HUDEP-2 (cell line): ENCODE measurements around the gene HECW1.
"Not testable (repeated sequence)": the region's sequence is repeated elsewhere in the genome, so short reads cannot be mapped to it uniquely, and the experiment has no call there.

Experiments used
- DNase-seq, 76 experiments: peaks; one replicate each; lab custom pipeline; 2025; ENCODE audit not compliant: unreplicated experiment in 76 of 76; lab: John Stamatoyannopoulos, UW

The HECW1 gene

DNA sequence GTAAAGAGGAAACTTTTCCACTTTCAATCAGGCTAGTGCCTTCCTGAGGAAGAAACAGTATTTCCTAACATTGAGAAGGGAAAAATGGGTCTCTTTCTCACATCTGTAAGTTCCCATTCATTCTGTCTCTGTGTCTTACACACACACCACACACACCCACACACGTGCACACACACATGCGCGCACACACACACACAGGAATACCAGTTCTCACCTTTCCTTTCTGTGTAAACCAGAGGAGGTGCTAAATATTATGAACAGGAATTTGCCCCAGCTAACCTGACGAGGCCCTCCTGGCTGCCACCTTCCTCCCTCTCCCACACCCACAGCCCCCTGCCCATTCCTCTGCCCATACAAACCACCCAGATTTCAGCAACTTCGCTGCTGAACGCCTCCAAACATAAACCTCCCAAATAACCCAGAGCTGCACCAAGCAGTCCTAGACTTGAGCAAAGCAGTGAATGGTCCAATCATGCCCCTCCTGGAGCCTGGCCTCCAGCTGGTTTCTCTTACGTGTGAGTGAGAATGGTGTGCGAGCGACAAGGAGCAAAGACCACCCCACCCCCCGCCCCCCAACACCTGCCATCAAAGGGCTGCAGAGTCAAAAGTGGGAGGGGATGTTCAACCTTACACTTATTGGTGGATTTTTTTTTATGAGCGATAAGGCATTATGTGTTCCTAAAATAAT, 190.5 kb downstream of the HECW1 start:
- DNase-seq, result no peak

DNA sequence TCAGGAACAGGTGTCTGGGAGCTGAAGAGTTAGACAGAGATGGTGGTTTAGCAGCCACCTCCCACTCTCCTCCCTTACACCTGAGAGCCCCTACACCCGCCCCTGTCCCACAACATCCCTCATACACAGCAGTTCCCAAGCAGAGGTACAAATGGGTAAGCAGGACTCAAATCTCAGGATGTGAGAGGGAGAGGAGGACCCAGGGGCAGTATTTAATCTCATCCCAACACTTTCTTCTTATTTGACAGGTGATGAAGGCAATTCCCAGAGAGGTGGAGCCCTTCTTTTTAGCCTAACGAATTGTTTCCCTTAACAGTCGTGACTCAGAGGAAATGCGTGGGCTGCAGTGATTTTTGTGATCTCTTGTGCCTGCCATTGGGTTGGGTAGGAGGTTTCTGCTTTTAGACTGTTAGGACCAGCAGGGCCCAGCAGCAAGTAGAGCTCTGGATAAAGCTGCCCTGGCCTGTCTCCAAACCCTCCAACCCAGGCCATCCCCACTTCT, 191.3 kb downstream of the HECW1 start:
- DNase-seq, result no peak

DNA sequence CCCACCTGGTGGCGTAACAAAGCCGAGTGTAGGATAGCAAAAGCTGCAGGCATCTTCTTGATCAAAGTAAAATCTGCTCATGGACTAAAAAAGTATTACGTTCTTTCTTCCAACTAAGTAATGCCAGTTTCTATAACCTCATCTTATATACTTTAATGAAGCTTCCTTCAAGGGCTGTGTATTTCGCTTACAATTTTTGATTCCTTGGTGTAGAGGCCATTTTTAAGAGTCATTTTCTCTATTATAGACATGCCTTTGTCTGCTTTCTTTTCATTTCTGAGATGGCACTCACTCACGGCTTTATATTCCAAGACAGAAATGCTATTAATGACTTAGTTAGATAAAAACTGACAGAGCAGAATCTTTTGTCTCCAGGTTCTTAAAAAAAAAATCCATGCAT, 194.0 kb downstream of the HECW1 start:
- no peak for DNase-seq

DNA sequence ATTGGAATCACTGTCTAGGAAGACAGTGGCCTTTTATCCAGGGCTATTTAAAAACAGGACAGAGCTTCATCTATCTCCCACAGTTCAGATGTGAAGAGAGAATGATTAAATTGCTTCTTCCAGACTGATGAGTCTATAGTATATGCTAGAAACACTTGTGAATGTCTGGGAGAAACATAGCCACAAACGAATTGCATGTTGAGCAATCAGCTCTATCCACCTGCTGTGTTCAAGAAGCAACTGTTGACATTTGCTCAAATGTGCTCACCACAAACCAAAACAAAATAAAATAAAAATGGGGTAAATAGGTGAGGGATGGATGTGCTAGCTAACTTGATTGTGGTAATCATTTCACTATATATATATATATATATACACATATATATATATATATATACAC, 195.1 kb downstream of the HECW1 start:
- DNase-seq, result no peak

DNA sequence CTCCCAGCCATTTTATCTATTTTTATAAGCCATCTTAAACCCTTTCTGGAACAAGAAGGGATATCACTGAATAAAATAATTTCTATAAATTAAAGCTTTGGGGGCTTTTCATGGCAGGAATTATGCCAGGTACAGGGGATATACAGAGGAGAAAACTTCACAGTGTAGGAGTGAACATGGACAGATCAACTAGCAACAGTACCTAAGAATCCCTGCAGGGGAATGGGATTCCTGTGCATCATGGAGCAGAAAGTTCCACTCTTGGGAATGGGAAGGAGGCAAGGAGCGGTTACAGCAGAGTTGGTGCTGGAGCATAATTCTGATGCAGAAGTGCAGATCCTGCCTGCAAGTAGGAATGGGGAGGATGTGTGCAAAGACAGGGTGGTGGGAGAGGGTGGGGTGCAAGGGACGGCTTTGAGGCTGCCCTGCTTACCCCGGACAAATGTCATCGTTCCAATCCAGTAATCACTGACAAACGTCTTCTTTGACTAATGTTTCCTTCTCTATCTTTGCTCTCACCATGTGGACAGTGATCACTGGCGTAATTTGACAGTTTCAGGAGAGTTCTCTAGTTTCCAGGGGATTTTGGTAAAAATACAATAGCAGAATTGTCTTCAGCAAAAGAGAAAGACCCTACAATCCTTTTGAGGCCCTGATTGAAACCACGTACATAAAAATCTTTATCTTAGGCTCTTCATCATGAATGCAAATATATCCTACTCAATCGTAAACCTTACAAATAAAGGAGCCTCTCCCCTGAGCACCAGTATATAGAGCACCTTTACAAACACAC, 196.7 kb downstream of the HECW1 start:
- no peak for DNase-seq

DNA sequence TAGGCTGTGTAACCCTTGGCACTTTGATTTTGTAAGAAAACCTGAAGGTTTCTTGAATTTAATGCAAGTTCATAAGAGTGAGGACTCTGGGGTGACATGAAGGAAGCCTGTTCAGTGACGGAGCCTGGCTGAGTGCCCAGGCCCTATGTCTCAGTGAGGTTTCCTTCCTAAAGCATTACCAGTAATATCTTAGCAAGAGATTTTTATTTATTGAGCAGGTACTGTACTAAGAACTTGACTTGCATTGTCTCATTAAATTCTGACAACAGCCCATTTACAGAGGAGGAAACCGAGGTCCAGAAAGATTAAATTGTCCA, 197.2 kb downstream of the HECW1 start:
- no peak for DNase-seq

DNA sequence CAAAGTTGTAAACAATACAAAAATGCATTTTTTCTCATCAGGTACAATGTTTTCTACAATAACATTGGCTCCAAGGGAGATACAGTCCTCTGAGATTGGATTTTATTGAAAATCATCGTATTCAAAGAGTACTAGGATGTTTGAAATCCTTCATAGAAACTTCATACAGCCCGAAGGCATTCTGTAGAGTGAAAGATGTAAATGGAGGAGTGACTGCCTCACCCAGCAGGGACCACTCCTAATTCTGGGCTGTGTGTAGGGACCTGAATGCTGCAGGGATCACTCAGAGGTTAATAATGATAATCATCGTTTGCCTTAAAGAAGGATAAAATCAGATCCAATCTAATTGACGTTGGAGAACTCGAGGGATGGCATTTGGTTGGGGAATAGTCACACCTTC, 198.6 kb downstream of the HECW1 start:
- DNase-seq, result no peak

DNA sequence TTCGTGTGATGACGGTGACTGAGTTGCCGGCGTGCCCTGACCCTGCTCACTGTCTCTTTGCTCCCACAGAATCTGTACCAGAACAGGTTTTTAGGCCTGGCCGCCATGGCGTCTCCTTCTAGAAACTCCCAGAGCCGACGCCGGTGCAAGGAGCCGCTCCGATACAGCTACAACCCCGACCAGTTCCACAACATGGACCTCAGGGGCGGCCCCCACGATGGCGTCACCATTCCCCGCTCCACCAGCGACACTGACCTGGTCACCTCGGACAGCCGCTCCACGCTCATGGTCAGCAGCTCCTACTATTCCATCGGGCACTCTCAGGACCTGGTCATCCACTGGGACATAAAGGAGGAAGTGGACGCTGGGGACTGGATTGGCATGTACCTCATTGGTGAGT, 199.2 kb downstream of the HECW1 start:
- DNase-seq, result no peak

DNA sequence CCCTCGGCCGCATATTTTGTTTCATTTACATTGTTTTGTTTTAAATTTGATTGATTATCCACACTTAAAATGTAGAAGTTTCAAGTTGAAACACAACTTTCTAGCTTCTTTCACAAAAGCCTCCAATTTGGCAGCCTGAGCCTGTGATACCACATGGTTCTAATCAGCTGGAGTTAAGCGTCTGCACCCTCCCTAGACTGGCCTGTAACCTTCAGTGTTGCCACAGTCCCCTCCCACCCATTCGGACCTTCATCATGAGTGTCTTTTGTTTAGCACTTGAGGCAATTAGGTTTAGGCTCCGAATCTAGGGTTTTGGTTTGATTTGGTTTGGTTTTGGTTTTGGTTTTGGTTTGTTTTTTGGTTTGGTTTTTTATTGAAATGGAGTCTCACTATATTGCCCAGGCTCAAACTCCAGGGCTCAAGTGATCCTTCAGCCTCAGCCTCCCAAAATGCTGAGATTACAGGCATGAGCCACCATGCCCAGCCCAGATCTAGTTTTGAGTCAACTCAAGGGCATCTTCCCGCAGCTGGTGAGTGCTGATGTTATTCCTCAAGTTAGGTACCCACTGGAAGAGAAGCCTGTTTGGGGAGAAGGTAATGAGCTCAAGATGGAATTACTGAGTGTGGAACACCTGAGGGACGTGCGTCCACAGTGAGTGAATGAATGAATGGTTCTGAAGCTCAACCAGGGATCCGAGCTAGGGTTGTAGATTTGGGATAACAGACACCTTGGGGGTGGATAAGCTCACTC, 201.4 kb downstream of the HECW1 start:
- no peak for DNase-seq

DNA sequence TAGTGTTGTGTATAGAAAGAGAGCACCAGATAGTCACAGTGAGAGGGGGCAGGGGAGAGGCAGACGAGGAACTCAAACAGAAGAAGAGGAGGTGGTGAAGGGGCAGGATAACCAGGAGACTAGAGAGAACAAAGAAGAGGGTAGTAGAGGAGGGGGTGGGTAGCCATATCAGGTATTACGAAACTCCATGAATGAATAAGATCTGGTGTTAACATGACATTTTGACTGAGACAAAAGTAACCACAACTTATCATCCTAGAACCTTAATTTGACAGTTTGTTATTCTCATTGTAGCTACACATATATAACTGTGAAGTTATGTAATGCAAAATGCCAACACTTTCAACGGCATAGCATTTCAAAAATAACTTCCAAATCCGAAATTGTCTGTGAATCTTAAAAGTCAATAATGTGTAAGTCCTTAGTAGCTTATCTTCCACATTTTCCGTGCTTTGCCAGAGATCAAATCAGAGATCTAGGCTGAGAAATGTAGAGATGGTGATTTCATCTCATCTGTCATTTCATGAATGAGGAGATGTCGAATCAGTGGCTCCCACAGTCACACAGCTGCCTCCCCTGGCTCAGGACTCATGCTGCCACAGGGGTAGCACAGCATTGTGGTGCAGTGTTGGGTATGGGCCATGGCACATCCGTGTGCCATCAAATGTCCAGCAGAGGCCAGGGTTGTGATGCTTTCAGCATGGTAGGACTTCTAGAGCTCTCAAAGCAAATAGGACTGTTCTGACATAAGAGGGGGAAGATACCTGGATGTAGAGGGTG, 202.1 kb downstream of the HECW1 start:
- DNase-seq, result no peak

DNA sequence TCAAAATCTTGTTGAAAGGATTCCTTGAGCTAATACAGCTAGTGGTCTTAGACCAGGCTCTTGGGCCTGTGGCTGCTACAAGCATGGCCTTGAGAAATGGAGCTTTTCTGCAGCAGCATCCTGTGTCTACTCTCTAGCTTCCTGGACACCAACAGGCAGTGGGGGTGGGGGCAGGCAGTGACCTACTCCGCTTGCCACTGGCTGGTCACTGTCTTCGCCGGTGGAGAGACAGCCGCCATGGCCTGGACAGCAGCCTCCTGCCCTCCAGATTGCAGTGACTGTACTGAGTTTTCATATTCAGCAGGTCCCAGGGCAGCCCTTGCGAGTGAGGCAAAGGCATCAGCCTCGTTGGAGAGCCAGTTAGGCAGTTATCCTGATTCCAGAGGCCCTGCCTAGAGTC, 204.6 kb downstream of the HECW1 start:
- no peak for DNase-seq

DNA sequence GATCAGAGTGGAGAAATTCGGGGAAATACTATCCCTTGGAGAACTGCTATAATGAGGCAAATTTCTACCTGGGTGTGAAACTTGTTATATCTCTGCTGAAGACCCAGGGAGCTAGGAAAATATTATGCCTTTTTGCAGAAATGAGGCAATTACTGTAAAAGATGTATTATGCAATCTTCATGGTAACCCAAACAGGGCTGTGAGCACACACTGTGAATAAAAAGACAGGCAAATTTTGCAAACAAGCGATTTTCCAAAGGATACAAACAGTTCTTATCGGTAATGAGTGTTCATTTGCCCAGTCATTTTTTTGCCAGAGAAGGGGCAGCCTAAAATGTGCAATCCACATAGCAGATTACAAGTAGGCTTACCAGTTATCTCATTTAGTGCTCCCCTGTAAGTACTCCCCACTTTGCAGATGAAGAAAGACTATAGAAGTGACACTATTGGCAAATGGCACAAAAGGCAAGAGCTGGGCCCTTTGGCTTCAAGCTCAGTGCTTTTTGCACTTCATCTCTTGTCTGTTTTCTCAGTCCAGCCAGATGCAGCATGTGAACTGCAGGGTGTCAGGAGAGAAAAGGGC, 205.8 kb downstream of the HECW1 start:
- no peak for DNase-seq

DNA sequence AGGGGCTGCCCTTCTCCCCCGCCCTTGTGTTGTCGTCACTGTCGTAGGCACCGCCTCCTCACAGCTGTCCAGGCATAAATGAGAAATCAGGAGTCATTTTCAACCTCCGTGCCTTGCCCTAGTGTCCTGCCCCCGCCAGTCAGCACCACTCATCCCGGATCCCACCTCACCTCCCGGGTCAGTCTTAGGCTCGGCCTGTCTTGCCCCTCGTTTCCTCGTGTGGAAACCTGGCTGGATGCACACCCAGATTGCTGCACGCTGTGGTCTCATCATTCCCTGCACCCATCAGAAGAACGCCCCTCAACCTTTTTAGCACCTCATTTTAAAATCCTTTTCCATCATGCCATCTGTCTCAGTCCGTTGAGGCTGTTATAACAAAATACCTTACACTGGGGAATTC, 213.1 kb downstream of the HECW1 start:
- DNase-seq, result no peak

DNA sequence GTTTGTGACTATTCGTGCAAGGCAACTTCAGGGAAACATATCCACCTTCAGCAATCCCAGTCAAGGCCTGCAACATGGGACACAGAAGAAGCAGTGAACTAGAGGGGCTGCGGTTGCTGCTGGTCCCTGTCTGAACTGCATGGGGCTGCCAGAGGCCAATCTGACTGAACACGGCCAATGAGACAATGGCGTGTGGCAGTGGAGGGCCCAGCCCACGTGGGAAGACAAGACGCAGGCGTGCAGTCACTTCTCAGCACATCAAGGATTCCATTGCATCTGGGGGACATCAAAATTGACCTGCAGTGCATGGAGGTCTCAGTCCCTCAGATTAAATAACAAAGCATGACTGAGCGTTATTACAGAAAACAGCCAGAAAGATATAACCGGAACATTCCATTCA, 215.9 kb downstream of the HECW1 start:
- DNase-seq, result no peak

DNA sequence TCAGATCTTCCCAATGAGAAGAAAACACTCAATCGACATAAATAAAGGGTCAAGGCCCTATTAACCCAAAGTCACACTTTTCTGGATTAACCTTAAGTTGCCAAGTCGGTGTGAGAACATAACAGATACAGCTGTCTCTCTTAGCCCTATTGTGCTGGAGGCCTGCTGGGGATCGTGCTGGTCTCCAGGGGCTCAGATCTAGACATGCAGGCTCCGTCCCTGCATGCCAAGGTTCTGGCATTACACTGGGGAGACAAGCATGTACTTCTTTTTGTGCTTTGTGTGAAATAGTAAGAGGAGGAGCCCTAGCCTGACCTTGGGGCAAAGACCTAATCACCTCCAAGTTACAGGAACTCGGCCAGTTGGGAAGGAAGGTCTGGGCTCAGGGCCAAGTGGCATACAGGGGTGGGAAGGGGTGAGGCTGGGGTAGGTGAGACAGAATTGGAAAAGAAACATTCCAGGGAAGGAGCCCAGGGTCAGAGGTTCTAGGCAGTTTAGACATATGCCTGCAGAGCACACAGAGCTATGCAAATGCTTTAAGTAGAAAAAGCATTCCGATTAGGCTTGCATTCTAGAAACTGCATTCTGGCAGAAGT, 216.4 kb downstream of the HECW1 start:
- DNase-seq, result no peak

DNA sequence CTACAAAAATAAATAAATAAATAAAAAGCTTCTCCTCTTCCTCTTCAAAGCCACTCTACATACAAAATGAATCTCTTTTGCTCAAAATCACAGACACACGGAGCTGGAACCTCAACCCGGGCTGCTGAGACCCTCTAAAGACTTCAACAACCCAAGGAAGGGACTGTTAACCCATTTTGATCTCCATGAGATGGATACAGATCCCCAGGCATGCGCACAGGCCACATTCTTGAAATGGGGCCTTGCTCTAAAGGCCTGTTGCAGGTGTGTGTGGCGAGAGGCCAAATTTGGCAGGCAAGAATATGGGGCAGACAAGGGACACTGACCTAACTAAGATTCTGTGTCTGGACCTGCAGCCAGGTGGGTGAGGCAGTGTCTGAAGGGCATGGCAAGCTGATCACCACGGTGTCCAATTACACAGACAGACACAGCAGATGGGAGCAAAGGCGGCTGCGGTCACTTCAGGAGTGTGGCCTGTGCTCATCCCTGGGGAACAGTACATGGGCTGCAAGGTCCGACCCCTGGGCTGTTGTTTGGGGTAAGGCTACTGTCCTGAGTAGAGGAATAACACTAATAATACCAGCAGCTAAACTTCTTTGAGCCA, 219.8 kb downstream of the HECW1 start:
- no peak for DNase-seq

DNA sequence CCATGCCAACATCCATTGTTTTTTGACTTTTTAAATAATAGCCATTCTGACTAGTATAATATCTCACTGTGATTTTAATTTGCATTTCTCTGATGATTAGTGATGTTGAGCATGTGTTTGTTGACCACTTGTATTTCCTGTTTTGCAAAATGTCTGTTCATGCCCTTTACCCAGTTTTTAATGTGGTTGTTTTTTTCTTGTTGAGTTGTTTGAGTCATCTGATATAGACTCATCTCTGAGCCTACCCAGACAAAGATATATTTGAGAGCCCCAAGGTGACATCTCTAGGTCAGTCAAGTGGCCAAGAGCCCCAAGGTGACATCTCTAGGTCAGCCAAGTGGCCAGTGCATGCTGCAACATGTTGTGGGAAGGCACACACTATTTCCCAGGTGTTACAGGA, 224.7 kb downstream of the HECW1 start:
- no peak for DNase-seq

DNA sequence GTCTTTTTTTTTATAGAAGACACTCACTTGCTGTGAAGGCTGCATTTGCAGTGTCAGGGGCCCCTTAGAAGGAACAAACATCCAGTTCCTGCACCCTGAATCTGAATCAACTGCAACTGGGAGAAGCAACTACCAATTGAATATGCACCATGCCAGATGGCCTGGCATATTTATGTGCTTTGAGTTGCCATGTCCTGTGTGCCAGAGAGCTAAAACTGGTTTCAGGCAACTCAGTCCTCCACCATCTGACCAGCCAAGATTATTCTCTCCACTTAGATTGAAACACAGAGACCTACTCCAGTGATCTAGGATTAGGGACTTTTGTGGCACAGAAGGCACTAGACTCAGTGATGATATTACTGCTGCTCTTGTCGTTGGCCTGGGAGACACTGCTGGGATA, 225.4 kb downstream of the HECW1 start:
- DNase-seq, result no peak

DNA sequence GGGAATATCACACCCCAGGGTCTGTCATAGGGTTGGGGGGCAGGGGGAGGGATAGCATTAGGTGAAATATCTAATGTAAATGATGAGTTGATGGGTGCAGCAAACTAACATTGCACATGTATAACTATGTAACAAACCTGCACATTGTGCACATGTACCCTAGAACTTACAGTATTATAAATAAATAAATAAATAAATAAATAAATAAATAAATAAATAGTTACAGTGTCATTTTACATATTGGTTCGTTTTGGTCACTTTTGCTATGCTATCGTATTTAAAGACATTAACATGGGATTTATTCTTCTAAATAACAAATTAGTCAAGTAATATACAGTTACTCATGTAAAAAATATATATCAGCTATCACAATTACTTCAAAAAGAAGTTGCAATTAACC, 228.7 kb downstream of the HECW1 start:
- DNase-seq, result no peak

DNA sequence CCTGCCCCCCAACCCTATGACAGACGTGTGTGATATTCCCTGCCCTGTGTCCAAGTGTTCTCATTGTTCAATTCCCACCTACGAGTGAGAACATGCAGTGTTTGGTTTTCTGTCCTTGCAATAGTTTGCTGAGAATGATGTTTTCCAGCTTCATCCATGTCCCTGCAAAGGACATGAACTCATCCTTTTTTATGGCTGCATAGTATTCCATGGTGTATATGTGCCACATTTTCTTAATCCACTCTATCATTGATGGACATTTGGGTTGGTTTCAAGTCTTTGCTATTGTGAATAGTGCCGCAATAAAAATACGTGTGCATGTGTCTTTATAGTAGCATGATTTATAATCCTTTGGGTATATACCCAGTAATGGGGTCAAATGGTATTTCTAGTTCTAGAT, 231.0 kb downstream of the HECW1 start:
- DNase-seq, result not testable (repeated sequence)
